Astrocyte of the spinal cord (primary cell): ENCODE results near the gene MGAT5B.

Source experiments
- DNase-seq: peaks from one replicate; pipeline ENCODE4 v3.0.0; 2011; ENCODE audit warnings: low read depth, low spot score
- H3K4me3 ChIP-seq: 2 replicates; pipeline ENCODE4 v1.5.1; 2011; ENCODE audit warnings: low read depth, mild to moderate bottlenecking, low read length, moderate library complexity
- in situ Hi-C: cut with HindIII; loops from 2 replicates; pipeline ENCODE4 v1.10.0; 2017; ENCODE audit warnings: low sequenced_read_pairs
- TF ChIP-seq, protein P1 (sequence below): IDR thresholded peaks from 2 replicates; pipeline ENCODE4 v1.5.1; 2012; ENCODE audit warnings: low read depth, mild to moderate bottlenecking, low read length, inconsistent platforms

Gene MGAT5B

GRCh38 chr17:76881966-76882365 lies 13.8 kb downstream of the MGAT5B start:
- in situ Hi-C loops, result no loop called here
- H3K4me3 ChIP-seq, result no peak overlapping the region
- TF ChIP-seq, protein P1, sequence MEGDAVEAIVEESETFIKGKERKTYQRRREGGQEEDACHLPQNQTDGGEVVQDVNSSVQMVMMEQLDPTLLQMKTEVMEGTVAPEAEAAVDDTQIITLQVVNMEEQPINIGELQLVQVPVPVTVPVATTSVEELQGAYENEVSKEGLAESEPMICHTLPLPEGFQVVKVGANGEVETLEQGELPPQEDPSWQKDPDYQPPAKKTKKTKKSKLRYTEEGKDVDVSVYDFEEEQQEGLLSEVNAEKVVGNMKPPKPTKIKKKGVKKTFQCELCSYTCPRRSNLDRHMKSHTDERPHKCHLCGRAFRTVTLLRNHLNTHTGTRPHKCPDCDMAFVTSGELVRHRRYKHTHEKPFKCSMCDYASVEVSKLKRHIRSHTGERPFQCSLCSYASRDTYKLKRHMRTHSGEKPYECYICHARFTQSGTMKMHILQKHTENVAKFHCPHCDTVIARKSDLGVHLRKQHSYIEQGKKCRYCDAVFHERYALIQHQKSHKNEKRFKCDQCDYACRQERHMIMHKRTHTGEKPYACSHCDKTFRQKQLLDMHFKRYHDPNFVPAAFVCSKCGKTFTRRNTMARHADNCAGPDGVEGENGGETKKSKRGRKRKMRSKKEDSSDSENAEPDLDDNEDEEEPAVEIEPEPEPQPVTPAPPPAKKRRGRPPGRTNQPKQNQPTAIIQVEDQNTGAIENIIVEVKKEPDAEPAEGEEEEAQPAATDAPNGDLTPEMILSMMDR, result no peak
- DNase-seq, result no peak

- in situ Hi-C loops, result no loop called here
- no peak for DNase-seq
- H3K4me3 ChIP-seq, result no peak overlapping the region
- TF ChIP-seq, protein P1, result no peak
Observed at GRCh38 chr17:76883744-76884525, 15.7 kb downstream of the MGAT5B start.

- DNase-seq, result no peak
- no peak overlapping the region for H3K4me3 ChIP-seq
- TF ChIP-seq, protein P1, result no peak
- in situ Hi-C loops, result no loop called here
Observed at GRCh38 chr17:76884995-76885893, 17.0 kb downstream of the MGAT5B start.

GRCh38 chr17:76885894-76886290 lies 17.7 kb downstream of the MGAT5B start:
- H3K4me3 ChIP-seq, result no peak overlapping the region
- TF ChIP-seq, protein P1, result no peak
- no peak for DNase-seq
- in situ Hi-C loops, result no loop called here

GRCh38 chr17:76886395-76886794 lies 18.2 kb downstream of the MGAT5B start:
- in situ Hi-C loops, result no loop called here
- TF ChIP-seq, protein P1, result no peak
- no peak overlapping the region for H3K4me3 ChIP-seq
- no peak for DNase-seq

DNA sequence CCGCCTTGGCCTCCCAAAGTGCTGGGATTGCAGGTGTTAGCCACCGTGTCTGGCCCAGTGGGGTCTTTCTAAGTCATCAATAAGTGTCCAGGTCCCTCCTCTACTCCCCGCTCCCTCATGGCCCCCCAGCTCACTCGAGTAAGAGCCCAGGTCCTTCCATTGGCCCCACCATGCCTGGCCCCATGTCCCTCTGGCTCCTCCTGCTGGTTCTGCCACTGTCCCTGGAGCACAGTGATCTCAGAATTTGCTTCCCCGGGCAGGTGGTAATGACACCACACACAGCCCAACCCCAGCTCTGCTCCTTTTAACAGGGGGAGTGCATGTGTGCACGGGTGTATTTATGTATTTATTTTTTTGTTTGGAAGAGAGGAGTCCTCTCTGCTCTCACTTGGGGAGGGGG lies 19.6 kb downstream of the MGAT5B start:
- in situ Hi-C loops, result no loop called here
- no peak overlapping the region for H3K4me3 ChIP-seq
- TF ChIP-seq, protein P1, result peak; percentile 16
- no peak for DNase-seq
